HepG2 (cell line): ENCODE measurements around the gene ZNF442. TPM values are rescaled to one million over a fixed set of nuclear protein-coding genes. Genes with fewer than 3 reads are reported as not detected.

ENCODE experiments used
- CBX5 ChIP-seq: sonication (generic); formaldehyde crosslinking; IDR thresholded peaks from 2 replicates; pipeline ENCODE4 v1.4.0; 2020; ENCODE audit warnings: missing genetic modification reagents, borderline replicate concordance
- DNMT1 ChIP-seq: sonication (generic); formaldehyde crosslinking; IDR thresholded peaks from 2 replicates; pipeline ENCODE4 v1.5.1; 2020; ENCODE audit warnings: mild to moderate bottlenecking, missing genetic modification reagents
- ELK4 ChIP-seq: sonication (generic); formaldehyde crosslinking; IDR thresholded peaks from 2 replicates; pipeline ENCODE4 v1.9.0; 2021; ENCODE audit warnings: missing genetic modification reagents, borderline replicate concordance
- FOXO1 ChIP-seq: sonication (generic); formaldehyde crosslinking; IDR thresholded peaks from 2 replicates; pipeline ENCODE4 v1.4.0; 2020; ENCODE audit warnings: missing genetic modification reagents
- FOXO4 ChIP-seq: sonication (generic); formaldehyde crosslinking; conservative IDR thresholded peaks from 2 replicates; pipeline ENCODE4 v1.8.1; 2023; ENCODE audit warnings: missing genetic modification reagents
- HBP1 ChIP-seq: IDR thresholded peaks from 2 replicates; pipeline ENCODE4 v1.6.1; 2016; ENCODE audit warnings: low read depth, control low read depth
- HES4 ChIP-seq: sonication (generic); formaldehyde crosslinking; IDR thresholded peaks from 2 replicates; pipeline ENCODE4 v1.9.0; 2021; ENCODE audit warnings: mild to moderate bottlenecking, missing genetic modification reagents, borderline replicate concordance
- HNRNPL ChIP-seq: fragments of 200-400 bp; formaldehyde crosslinking; IDR thresholded peaks from 2 replicates; pipeline ENCODE4 v1.6.1; 2017; ENCODE audit warnings: mild to moderate bottlenecking, low read depth, low read length
- KDM2A ChIP-seq: sonication (generic); formaldehyde crosslinking; IDR thresholded peaks from 2 replicates; pipeline ENCODE4 v1.4.0; 2020; ENCODE audit warnings: low read depth, missing genetic modification reagents, borderline replicate concordance
- MAX ChIP-seq: IDR thresholded peaks from 2 replicates; pipeline ENCODE4 v1.6.1; 2012; ENCODE audit warnings: inconsistent platforms
- RARG ChIP-seq: sonication (generic); formaldehyde crosslinking; IDR thresholded peaks from 2 replicates; pipeline ENCODE4 v1.4.0; 2020; ENCODE audit warnings: low read depth, mild to moderate bottlenecking, missing genetic modification reagents
- SMC3 ChIP-seq: IDR thresholded peaks from 2 replicates; pipeline ENCODE4 v1.6.1; 2011; ENCODE audit warnings: low read length, improper control_type of control experiment
- SP2 ChIP-seq: sonication (generic); formaldehyde crosslinking; IDR thresholded peaks from 2 replicates; pipeline ENCODE4 v1.5.1; 2020; ENCODE audit warnings: mild to moderate bottlenecking, missing genetic modification reagents
- ZBTB7A ChIP-seq: sonication (generic); formaldehyde crosslinking; IDR thresholded peaks from 2 replicates; pipeline ENCODE4 v1.8.0; 2022; ENCODE audit warnings: mild to moderate bottlenecking, missing genetic modification reagents
- ZFYVE20 ChIP-seq: sonication (generic); formaldehyde crosslinking; IDR thresholded peaks from 2 replicates; pipeline ENCODE4 v1.8.0; 2023; ENCODE audit warnings: low read depth, mild to moderate bottlenecking, moderate library complexity, missing genetic modification reagents, borderline replicate concordance
- ZNF34 ChIP-seq: sonication (generic); formaldehyde crosslinking; IDR thresholded peaks from 2 replicates; pipeline ENCODE4 v1.4.0; 2020; ENCODE audit warnings: mild to moderate bottlenecking, missing genetic modification reagents, borderline replicate concordance
- ZNF362 ChIP-seq: sonication (generic); formaldehyde crosslinking; IDR thresholded peaks from 2 replicates; pipeline ENCODE4 v1.4.0; 2020; ENCODE audit warnings: missing genetic modification reagents, mild to moderate bottlenecking, borderline replicate concordance
- ZNF577 ChIP-seq: sonication (generic); formaldehyde crosslinking; IDR thresholded peaks from 2 replicates; pipeline ENCODE4 v1.4.0; 2020; ENCODE audit warnings: mild to moderate bottlenecking, low read depth, missing genetic modification reagents, borderline replicate concordance
- polyA plus RNA-seq, 8 experiments: library from polyadenylated mRNA; depleted of rRNA in 3 of 8; stranded (reverse) in 7 of 8; unstranded in 1 of 8; fragments of >200 nt; fragmentation: Illumina TruSeq in 4 of 8; extraction: Trizol in 4 of 8; gene quantifications; 2 replicates each; pipeline versions ENCODE4 v1.2.1 to v1.2.3, GENCODE V29; 2011 to 2016; ENCODE audit warnings: low read depth in 4 of 8, missing spikeins in 1 of 8, mixed read lengths in 1 of 8; ENCODE audit not compliant: insufficient read depth in 1 of 8
- total RNA-seq, 5 experiments: library from RNA; depleted of rRNA; stranded (reverse); fragments of >200 nt; fragmentation: Illumina TruSeq; extraction: Trizol; gene quantifications; 2 replicates each; pipeline ENCODE4 v1.2.3, GENCODE V29; 2016; ENCODE audit warnings: low read depth in 1 of 5

ZNF442 gene
- total and polyA plus RNA-seq, 2 of the 13 experiments (the other 11 are each of a cell fraction or from before 2014, with no cell fraction given) = 1.0 to 6.0 TPM

GRCh38 chr19:12365236-12366162, at the start of gene ZNF442 (continued):
- TF ChIP-seq SP2 (CRISPR knock-in tag) (peak; percentile 76), HBP1 (CRISPR knock-in tag) (peak; percentile 70; the same call in 1 of the 2 replicates), ELK4 (no peak), MAX (peak; percentile 67), SMC3 (peak; percentile 74), RARG (no peak), ZNF362 (CRISPR knock-in tag) (peak; percentile 30; the same call in 1 of the 2 replicates), FOXO1 (CRISPR knock-in tag) (peak; percentile 45; the same call in 1 of the 2 replicates), FOXO4 (CRISPR knock-in tag) (no peak), ZFYVE20 (CRISPR knock-in tag) (peak; percentile 11; the same call in 1 of the 2 replicates), DNMT1 (CRISPR knock-in tag) (no peak), CBX5 (CRISPR knock-in tag) (0 out of 2 replicates have a peak, but pooled peaks have one; percentile 71), KDM2A (CRISPR knock-in tag) (peak; percentile 63), ZNF577 (CRISPR knock-in tag) (no peak), HES4 (CRISPR knock-in tag) (no peak; the same call in 1 of the 2 replicates), ZBTB7A (peak; percentile 86; the same call in 1 of the 2 replicates), HNRNPL (0 out of 2 replicates have a peak, but pooled peaks have one; percentile 17), ZNF34 (CRISPR knock-in tag) (peak; percentile 53; the same call in 1 of the 2 replicates)
- TF ChIP-seq, all 625 proteins: peak for 214
